GM12872 (cell line): ENCODE measurements around the gene KCNIP3.

Source experiments
- CTCF ChIP-seq: IDR thresholded peaks from 3 replicates; pipeline ENCODE4 v1.5.1; 2011; ENCODE audit warnings: low read depth, mild to moderate bottlenecking, low read length, moderate library complexity; ENCODE audit not compliant: insufficient read depth

KCNIP3 gene

GRCh38 chr2:95266781-95267430 lies 30.2 kb upstream of the KCNIP3 start:
- TF ChIP-seq CTCF, result no peak

- TF ChIP-seq CTCF, result no peak
Measured at GRCh38 chr2:95267458-95268210, 29.5 kb upstream of the KCNIP3 start.

DNA sequence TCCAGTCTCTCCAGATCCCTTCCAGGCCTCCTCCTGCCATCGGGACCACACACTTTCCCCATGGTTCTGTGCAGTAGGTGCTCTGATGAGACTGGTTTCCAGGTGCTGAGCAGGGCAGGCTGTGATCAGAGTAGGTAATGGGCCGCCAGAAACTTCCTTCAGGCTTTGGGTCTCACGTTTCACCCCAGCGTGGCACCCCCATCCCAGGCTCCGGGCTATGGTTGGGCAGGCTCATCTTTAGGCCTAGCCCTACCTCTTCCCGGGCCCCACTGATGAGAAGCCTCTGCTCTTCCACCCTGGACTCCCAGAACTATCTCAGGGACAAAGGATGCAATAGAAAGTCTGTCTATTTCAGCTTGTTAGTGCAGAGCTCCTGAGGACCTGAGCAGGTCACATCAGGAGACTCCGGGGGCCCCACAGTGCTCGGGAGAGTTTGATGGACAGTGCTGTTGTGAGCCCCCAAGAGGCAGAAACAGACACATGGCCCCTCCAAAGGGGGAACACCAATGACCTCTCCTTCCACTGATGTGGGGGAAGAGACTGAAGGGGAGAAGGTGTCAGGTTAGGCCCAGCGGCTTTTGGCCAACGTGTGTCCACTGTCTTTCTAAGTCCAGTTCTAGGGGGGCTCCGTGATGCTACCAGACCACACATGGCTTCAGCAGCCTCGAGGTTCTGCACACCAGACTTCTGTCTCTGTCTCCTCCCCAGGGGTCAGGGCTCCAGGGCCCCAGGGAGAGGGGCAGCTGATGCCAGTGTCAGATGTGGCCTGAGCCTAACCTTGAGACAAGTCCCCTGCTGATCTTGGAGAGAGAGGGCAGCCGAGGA lies 28.7 kb upstream of the KCNIP3 start:
- no peak for TF ChIP-seq CTCF

DNA sequence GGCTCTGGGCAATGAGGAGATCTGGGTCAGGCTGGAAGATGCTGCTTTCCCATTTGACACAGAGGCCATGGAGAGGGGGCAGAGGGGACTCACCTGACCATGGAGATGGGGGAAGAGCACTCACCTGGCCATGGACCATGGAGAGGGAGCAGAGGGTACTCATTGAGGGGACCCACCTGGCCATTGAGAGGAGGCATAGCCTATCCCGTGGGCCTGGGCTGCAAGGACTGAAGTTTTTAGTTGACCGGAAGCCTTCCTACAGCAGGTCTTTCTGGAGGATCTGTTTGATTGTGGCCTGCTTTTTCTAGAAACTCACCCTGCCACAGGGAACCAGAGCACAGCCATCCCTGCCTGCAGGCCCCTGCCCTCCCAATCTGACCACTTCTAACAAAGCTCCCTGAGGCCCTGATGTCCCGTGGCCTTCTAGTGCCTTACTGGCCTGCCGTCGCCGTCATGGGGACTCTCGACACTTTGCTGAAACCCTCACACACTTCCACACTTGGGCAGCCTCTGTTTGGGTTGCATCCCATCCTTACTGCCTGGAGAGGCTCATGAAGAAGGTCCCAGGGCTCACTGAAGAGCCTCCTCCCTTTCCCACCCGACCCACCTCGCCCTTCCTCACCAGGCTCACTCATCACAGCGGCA lies 28.0 kb upstream of the KCNIP3 start:
- no peak for TF ChIP-seq CTCF

DNA sequence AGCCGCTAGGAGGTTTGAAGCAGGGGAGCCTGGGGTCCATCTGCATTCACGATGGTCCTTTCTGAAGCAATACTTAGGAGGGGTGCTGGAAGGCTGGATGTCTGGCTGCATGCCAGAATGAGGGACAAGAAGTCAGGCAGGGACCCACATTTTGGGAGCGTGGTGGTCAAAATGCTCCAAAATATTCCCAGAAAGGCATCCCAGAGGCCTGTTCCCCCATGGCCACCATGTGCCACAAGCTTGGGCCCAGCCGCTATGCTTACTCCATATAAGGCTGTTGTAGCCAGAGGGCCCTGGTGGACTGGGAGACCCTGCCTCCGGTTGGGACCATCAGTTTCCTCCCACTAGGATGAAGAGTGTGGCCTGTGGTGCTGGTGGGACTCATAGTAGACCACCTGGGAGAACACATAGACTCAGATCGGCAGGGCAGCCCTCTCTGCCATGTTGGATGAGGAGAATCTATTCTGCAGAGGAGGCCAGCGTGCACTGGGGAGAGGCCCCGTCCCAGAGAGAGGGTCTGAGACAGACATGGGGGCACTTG lies 26.5 kb upstream of the KCNIP3 start:
- no peak for TF ChIP-seq CTCF

DNA sequence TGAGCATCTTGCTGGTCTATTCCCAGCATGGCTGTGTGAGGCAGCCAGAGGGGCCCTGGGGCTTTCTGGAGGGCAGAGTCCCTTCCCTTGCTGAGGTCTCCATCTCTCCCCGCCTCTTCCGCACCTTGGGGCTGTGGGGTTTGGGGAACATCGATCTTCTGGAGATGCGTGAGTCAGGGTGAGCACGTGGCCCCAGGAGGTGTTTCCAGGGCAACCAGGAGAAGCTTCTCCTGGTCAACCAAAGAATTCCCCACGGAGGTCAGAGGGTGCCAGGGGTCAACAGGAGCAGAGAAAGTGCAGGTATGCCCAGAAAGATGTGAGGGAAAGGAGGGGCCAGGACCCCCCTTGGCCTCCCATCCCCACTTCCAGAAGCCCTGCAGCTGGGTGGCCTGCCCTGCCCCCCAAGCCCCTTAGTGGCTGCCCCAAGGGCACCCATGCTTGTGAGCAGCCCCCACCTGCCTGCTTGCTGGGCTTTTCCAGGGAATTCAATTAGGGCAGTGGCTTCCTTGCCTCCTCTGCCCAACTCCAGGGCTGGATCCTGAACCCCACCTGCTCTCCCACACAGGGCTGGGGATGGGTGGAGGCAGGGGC lies 25.7 kb upstream of the KCNIP3 start:
- TF ChIP-seq CTCF, result no peak
